ENCODE measurements around the gene TJP1. TPM values are rescaled to one million over a fixed set of nuclear protein-coding genes. Genes with fewer than 3 reads are reported as not detected.
A peak's percentile ranks its signal among the peaks of the same experiment; 100 is the strongest.

TJP1 gene
- total and polyA plus RNA-seq, 2 of the 8 experiments (the other 6 are each of a cell fraction or from before 2014, with no cell fraction given), result 46.3 to 138 TPM

DNA sequence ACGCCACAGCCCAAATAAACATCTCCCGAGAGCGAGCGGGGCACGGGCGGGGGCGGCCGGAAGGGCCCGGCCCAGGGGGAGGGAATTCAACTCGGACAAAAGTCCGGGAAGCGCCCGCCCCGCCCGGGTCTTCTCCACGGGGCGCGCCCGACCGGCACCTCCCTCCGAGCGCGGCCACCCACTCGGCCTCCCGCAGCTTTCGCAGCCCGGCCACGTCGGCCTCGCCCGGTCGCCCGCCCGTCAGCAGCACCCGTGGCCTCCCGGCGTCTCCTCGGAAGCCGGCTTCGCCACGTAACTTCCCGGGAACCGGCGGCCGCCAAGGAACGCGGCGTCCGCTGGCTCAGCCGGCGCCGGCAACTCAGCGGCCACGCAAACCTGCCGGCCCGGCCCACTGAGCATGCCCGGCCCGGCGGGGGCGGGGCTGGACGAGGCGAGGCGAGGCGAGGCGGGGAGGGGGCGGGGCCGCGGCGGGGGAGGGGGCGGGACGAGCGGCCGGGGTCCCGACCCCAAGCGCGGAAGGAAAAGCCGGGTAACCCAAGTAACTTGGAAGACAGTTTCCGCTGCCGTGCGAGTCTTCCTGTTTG lies at the start of gene TJP1 (continued):
- TF ChIP-seq POLR2AphosphoS5 (IDR thresholded peaks at IDR 0.05; ENCODE audit: low read depth, low read length) (peak; percentile 84), NRF1 (IDR thresholded peaks at IDR 0.05; ENCODE audit: low read depth, low read length) (peak; percentile 21; the same call in 1 of the 2 replicates), TAF1 (IDR thresholded peaks at IDR 0.05; ENCODE audit: low read depth, low read length) (peak; percentile 92), PHF8 (conservative IDR thresholded peaks at IDR 0.05; ENCODE audit: low read depth, low read length) (peak; percentile 97)
- TF ChIP-seq, protein P1, sequence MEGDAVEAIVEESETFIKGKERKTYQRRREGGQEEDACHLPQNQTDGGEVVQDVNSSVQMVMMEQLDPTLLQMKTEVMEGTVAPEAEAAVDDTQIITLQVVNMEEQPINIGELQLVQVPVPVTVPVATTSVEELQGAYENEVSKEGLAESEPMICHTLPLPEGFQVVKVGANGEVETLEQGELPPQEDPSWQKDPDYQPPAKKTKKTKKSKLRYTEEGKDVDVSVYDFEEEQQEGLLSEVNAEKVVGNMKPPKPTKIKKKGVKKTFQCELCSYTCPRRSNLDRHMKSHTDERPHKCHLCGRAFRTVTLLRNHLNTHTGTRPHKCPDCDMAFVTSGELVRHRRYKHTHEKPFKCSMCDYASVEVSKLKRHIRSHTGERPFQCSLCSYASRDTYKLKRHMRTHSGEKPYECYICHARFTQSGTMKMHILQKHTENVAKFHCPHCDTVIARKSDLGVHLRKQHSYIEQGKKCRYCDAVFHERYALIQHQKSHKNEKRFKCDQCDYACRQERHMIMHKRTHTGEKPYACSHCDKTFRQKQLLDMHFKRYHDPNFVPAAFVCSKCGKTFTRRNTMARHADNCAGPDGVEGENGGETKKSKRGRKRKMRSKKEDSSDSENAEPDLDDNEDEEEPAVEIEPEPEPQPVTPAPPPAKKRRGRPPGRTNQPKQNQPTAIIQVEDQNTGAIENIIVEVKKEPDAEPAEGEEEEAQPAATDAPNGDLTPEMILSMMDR (IDR thresholded peaks at IDR 0.05; ENCODE audit: control extremely low read depth in 1 of 3, insufficient read depth in 1 of 3, low read depth in 1 of 3, low read length in 3 of 3), result no peak
